OCI-LY7 (cell line): Measurements from ENCODE around the gene PSMG1. TPM values are rescaled to one million over a fixed set of nuclear protein-coding genes. Genes with fewer than 3 reads are reported as not detected.
"Not testable (repeated sequence)": the region's sequence is repeated elsewhere in the genome, so short reads cannot be mapped to it uniquely, and the experiment has no call there.

Experiments
- BruUV-seq: library from RNA; stranded (reverse); fragments of 400-500 nt; replicated peaks from 2 replicates; lab custom pipeline; 2021; lab: Mats Ljungman, UMichigan
- CTCF ChIA-PET: fragments of 300-600 bp; sonication (Branson Sonifier 250); formaldehyde crosslinking; loops from one replicate; lab custom pipeline; 2022; ENCODE audit warnings: antibody characterized with exemption; ENCODE audit not compliant: unreplicated experiment; lab: Charles Lee
- POLR2A ChIA-PET: fragments of 300-600 bp; sonication (Branson Sonifier 250); formaldehyde crosslinking; loops from one replicate; lab custom pipeline; 2022; ENCODE audit warnings: antibody characterized with exemption; lab: Charles Lee
- DNase-seq: peaks from one replicate; pipeline ENCODE4 v3.0.0-alpha.2; 2015; ENCODE audit warnings: low spot score
- H2AFZ ChIP-seq: fragments of 200-600 bp; sonication (generic), shearing (Covaris generic); 2 replicates; pipeline ENCODE4 v1.6.1; 2014; ENCODE audit warnings: mild to moderate bottlenecking, antibody characterized with exemption, low read length, moderate library complexity
- H3K27ac ChIP-seq: fragments of 200-600 bp; sonication (generic); 2 replicates; pipeline ENCODE4 v1.5.1; 2014; ENCODE audit warnings: mixed run types, low read depth, mild to moderate bottlenecking, moderate library complexity, low read length, inconsistent platforms; ENCODE audit not compliant: poor library complexity, severe bottlenecking
- H3K36me3 ChIP-seq: fragments of 200-600 bp; sonication (generic); 2 replicates; pipeline ENCODE4 v1.6.1; 2014; ENCODE audit warnings: mild to moderate bottlenecking, antibody characterized with exemption, low read length, moderate library complexity, mixed read lengths; ENCODE audit not compliant: insufficient read depth
- H3K4me1 ChIP-seq: fragments of 200-600 bp; sonication (generic); 2 replicates; pipeline ENCODE4 v1.5.1; 2014; ENCODE audit warnings: mild to moderate bottlenecking, low read length; ENCODE audit not compliant: insufficient read depth, poor library complexity, severe bottlenecking
- H3K4me2 ChIP-seq: fragments of 200-600 bp; sonication (generic); 2 replicates; pipeline ENCODE4 v1.6.1; 2014; ENCODE audit warnings: mild to moderate bottlenecking, low read length
- H3K4me3 ChIP-seq: fragments of 200-600 bp; sonication (generic); 2 replicates; pipeline ENCODE4 v1.5.1; 2014; ENCODE audit warnings: mild to moderate bottlenecking, low read depth, low read length; ENCODE audit not compliant: poor library complexity, severe bottlenecking
- H3K79me2 ChIP-seq: fragments of 200-600 bp; sonication (generic); 2 replicates; pipeline ENCODE4 v1.6.1; 2016; ENCODE audit warnings: low read depth, mild to moderate bottlenecking, low read length, moderate library complexity, mixed read lengths; ENCODE audit not compliant: insufficient read depth
- H3K9me2 ChIP-seq: fragments of 200-600 bp; sonication (generic); 2 replicates; pipeline ENCODE4 v1.6.1; 2016; ENCODE audit warnings: mild to moderate bottlenecking, low read length, mixed read lengths; ENCODE audit not compliant: insufficient read depth
- H3K9me3 ChIP-seq: fragments of 200-600 bp; sonication (generic); 2 replicates; pipeline ENCODE4 v1.6.1; 2014; ENCODE audit warnings: mild to moderate bottlenecking, mixed run types, low read length, mixed read lengths
- H4K20me1 ChIP-seq: fragments of 200-600 bp; sonication (generic); 2 replicates; pipeline ENCODE4 v1.6.1; 2014; ENCODE audit warnings: mild to moderate bottlenecking, antibody characterized with exemption, low read length, moderate library complexity, mixed read lengths; ENCODE audit not compliant: insufficient read depth
- CTCF ChIP-seq: fragments of 200-600 bp; sonication (generic); conservative IDR thresholded peaks from 2 replicates; pipeline ENCODE4 v1.5.1; 2014; ENCODE audit warnings: mild to moderate bottlenecking, antibody characterized with exemption, low read length, moderate library complexity, mixed read lengths
- EZH2phosphoT487 ChIP-seq: fragments of 200-600 bp; sonication (generic); IDR thresholded peaks from 2 replicates; pipeline ENCODE4 v1.6.1; 2018; ENCODE audit warnings: low read depth, borderline replicate concordance, mild to moderate bottlenecking, mixed run types, antibody characterized with exemption, low read length, moderate library complexity, mixed read lengths
- intact Hi-C: fragments of 100-400 bp; cut with micrococcal nuclease; formaldehyde crosslinking; loops from one replicate; pipeline ENCODE4 v1.10.0; 2022; ENCODE audit not compliant: unreplicated experiment
- total RNA-seq, 2 experiments: library from RNA; depleted of rRNA in 1 of 2; stranded (reverse); fragments of >200 nt in 1 of 2; shearing (Covaris generic) in 1 of 2; gene quantifications; 2 replicates each; pipeline ENCODE4 v1.2.3, GENCODE V29; 2014 to 2022

Gene PSMG1
- total RNA-seq, 2 experiments from 2014 or later, result 87.2 to 123 TPM

GRCh38 chr21:39159342-39160063, 23.7 kb downstream of the PSMG1 start:
- POLR2A ChIA-PET, result interaction anchor here (0.6 kb wide), 1 partner anchor 18 kb away, joined by 4 read pairs; no protein-coding TSS in a partner anchor
- Histone ChIP-seq H4K20me1 (no peaks in the 10 kb centered on the region), H3K4me3 (no peak overlapping the region), H3K27ac (no peak overlapping the region), H3K4me2 (no peak overlapping the region), H3K9me2 (no peaks in the 10 kb centered on the region), H3K79me2 (no peaks in the 10 kb centered on the region), H3K36me3 (no peaks in the 10 kb centered on the region), H3K9me3 (peaks cover 7% of the 10 kb centered on the region), H3K4me1 (no peaks in the 10 kb centered on the region), H2AFZ (no peak overlapping the region)
- no TSS peak for BruUV-seq
- TF ChIP-seq EZH2phosphoT487 (no peak), CTCF (no peak)
- DNase-seq, result peak; percentile 10
- intact Hi-C loops, result no loop called here
- CTCF ChIA-PET, result no interaction called here

- DNase-seq, H3K4me1 ChIP-seq, H3K79me2 ChIP-seq, H3K9me2 ChIP-seq, CTCF ChIA-PET, BruUV-seq, H3K4me2 ChIP-seq, H3K27ac ChIP-seq, H3K4me3 ChIP-seq, H2AFZ ChIP-seq, POLR2A ChIA-PET, H3K36me3 ChIP-seq, H3K9me3 ChIP-seq, intact Hi-C loops, H4K20me1 ChIP-seq: not testable (repeated sequence)
These were observed 26.0 kb downstream of the PSMG1 start for GRCh38 chr21:39157241-39157640.

GRCh38 chr21:39156024-39156423, 27.2 kb downstream of the PSMG1 start:
- no peaks in the 10 kb centered on the region for H4K20me1 ChIP-seq
- intact Hi-C loops, result no loop called here
- BruUV-seq, result no TSS peak
- TF ChIP-seq EZH2phosphoT487, result no peak
- TF ChIP-seq CTCF, result no peak
- no peaks in the 10 kb centered on the region for H3K36me3 ChIP-seq
- H3K27ac ChIP-seq, result no peak overlapping the region
- DNase-seq, result no peak
- no peak overlapping the region for H3K4me3 ChIP-seq
- ChIA-PET POLR2A (no interaction called here), CTCF (no interaction called here)
- no peaks in the 10 kb centered on the region for H3K9me2 ChIP-seq
- H3K4me2 ChIP-seq, result no peak overlapping the region
- no peak overlapping the region for H2AFZ ChIP-seq
- no peaks in the 10 kb centered on the region for H3K4me1 ChIP-seq
- H3K79me2 ChIP-seq, result no peaks in the 10 kb centered on the region
- no peaks in the 10 kb centered on the region for H3K9me3 ChIP-seq
